H9 (cell line): Measurements from ENCODE around the gene NOL7. TPM values are rescaled to one million over a fixed set of nuclear protein-coding genes. Genes with fewer than 3 reads are reported as not detected.

Experiments used
- DNase-seq: peaks from one replicate; pipeline ENCODE4 v3.0.0-alpha.2; 2017
- H2AFZ ChIP-seq: one replicate; pipeline ENCODE4 v1.6.1; 2013; ENCODE audit warnings: mild to moderate bottlenecking, low read length, control low read depth, moderate library complexity
- H2AK5ac ChIP-seq: 2 replicates; pipeline ENCODE4 v1.6.1; 2013; ENCODE audit warnings: low read length, control low read depth, mixed read lengths; ENCODE audit not compliant: insufficient read length
- H2BK120ac ChIP-seq: one replicate; pipeline ENCODE4 v1.6.1; 2013; ENCODE audit warnings: low read depth, mild to moderate bottlenecking, low read length, control low read depth, inconsistent platforms; ENCODE audit not compliant: poor library complexity, severe bottlenecking
- H2BK12ac ChIP-seq: 2 replicates; pipeline ENCODE4 v1.6.1; 2013; ENCODE audit warnings: low read length, control low read depth, mixed read lengths, low read depth; ENCODE audit not compliant: insufficient read length
- H2BK15ac ChIP-seq: 2 replicates; pipeline ENCODE4 v1.6.1; 2013; ENCODE audit warnings: low read depth, low read length, control low read depth
- H2BK20ac ChIP-seq: one replicate; pipeline ENCODE4 v1.6.1; 2013; ENCODE audit warnings: low read depth, mild to moderate bottlenecking, low read length, control low read depth, inconsistent platforms; ENCODE audit not compliant: poor library complexity, severe bottlenecking
- H2BK5ac ChIP-seq: 2 replicates; pipeline ENCODE4 v1.6.1; 2013; ENCODE audit warnings: low read length, control low read depth, mixed read lengths; ENCODE audit not compliant: insufficient read length
- H3K14ac ChIP-seq: 2 replicates; pipeline ENCODE4 v1.6.1; 2013; ENCODE audit warnings: low read length, control low read depth; ENCODE audit not compliant: insufficient read depth
- H3K18ac ChIP-seq: 2 replicates; pipeline ENCODE4 v1.6.1; 2013; ENCODE audit warnings: low read depth, mild to moderate bottlenecking, mixed read lengths, low read length, control low read depth; ENCODE audit not compliant: insufficient read length
- H3K23ac ChIP-seq: 2 replicates; pipeline ENCODE4 v1.6.1; 2013; ENCODE audit warnings: low read length, control low read depth, mixed read lengths, low read depth; ENCODE audit not compliant: insufficient read length
- H3K23me2 ChIP-seq: 2 replicates; pipeline ENCODE4 v1.6.1; 2013; ENCODE audit warnings: low read depth, mild to moderate bottlenecking, mixed read lengths, low read length, control low read depth; ENCODE audit not compliant: insufficient read length, poor library complexity, severe bottlenecking
- H3K27ac ChIP-seq: 2 replicates; pipeline ENCODE4 v1.5.1; 2013; ENCODE audit warnings: low read length, control low read depth, mixed read lengths, low read depth; ENCODE audit not compliant: insufficient read length
- H3K27me3 ChIP-seq: 2 replicates; pipeline ENCODE4 v1.6.1; 2013; ENCODE audit warnings: low read length, control low read depth, inconsistent platforms; ENCODE audit not compliant: insufficient read depth
- H3K4ac ChIP-seq: 2 replicates; pipeline ENCODE4 v1.6.1; 2013; ENCODE audit warnings: low read depth, mild to moderate bottlenecking, control low read depth, inconsistent platforms, low read length, moderate library complexity
- H3K4me1 ChIP-seq: 2 replicates; pipeline ENCODE4 v1.6.1; 2013; ENCODE audit warnings: low read length, control low read depth, inconsistent platforms; ENCODE audit not compliant: insufficient read depth
- H3K4me2 ChIP-seq: 2 replicates; pipeline ENCODE4 v1.6.1; 2013; ENCODE audit warnings: low read length, control low read depth, mixed read lengths; ENCODE audit not compliant: insufficient read length, insufficient read depth
- H3K56ac ChIP-seq: 2 replicates; pipeline ENCODE4 v1.6.1; 2013; ENCODE audit warnings: low read depth, mild to moderate bottlenecking, mixed read lengths, low read length, control low read depth; ENCODE audit not compliant: insufficient read length
- H3K79me1 ChIP-seq: 2 replicates; pipeline ENCODE4 v1.6.1; 2013; ENCODE audit warnings: low read depth, mild to moderate bottlenecking, moderate library complexity, low read length, control low read depth, inconsistent platforms; ENCODE audit not compliant: insufficient read depth, poor library complexity, severe bottlenecking
- H3K79me2 ChIP-seq: 2 replicates; pipeline ENCODE4 v1.6.1; 2013; ENCODE audit warnings: low read length, control low read depth, inconsistent platforms; ENCODE audit not compliant: insufficient read depth
- H3K9ac ChIP-seq: 2 replicates; pipeline ENCODE4 v1.6.1; 2013; ENCODE audit warnings: low read length, control low read depth, mixed read lengths; ENCODE audit not compliant: insufficient read length; ENCODE audit errors: extremely low read depth
- H3K9me3 ChIP-seq: one replicate; pipeline ENCODE4 v1.6.1; 2013; ENCODE audit warnings: low read depth, low read length, inconsistent platforms; ENCODE audit not compliant: control insufficient read depth
- H3T11ph ChIP-seq: one replicate; pipeline ENCODE4 v1.6.1; 2013; ENCODE audit warnings: mild to moderate bottlenecking, low read length, control low read depth, inconsistent platforms
- H4K20me1 ChIP-seq: one replicate; pipeline ENCODE4 v1.6.1; 2013; ENCODE audit not compliant: control insufficient read depth, insufficient read length, insufficient read depth
- H4K5ac ChIP-seq: 2 replicates; pipeline ENCODE4 v1.6.1; 2013; ENCODE audit warnings: low read depth, mild to moderate bottlenecking, mixed read lengths, low read length, control low read depth; ENCODE audit not compliant: insufficient read length
- H4K8ac ChIP-seq: replicated peaks from 2 replicates; pipeline ENCODE4 v1.6.1; 2013; ENCODE audit warnings: low read length, control low read depth, mixed read lengths, low read depth; ENCODE audit not compliant: insufficient read length
- H4K91ac ChIP-seq: 2 replicates; pipeline ENCODE4 v1.6.1; 2013; ENCODE audit warnings: low read depth, mild to moderate bottlenecking, moderate library complexity, mixed read lengths, low read length, control low read depth; ENCODE audit not compliant: insufficient read length
- H3K27ac Mint-ChIP-seq, 3 experiments: 2 replicates in 2 of 3; 3 replicates in 1 of 3; pipeline ENCODE4 v1.8.0; 2020 to 2021; ENCODE audit warnings: mixed read lengths in 3 of 3, mild to moderate bottlenecking in 1 of 3, moderate library complexity in 1 of 3
- H3K27me3 Mint-ChIP-seq: 2 replicates; pipeline ENCODE4 v1.8.0; 2021; ENCODE audit warnings: low read depth, mild to moderate bottlenecking, moderate library complexity, mixed read lengths
- H3K36me3 Mint-ChIP-seq, 3 experiments: 2 replicates in 2 of 3; 3 replicates in 1 of 3; pipeline ENCODE4 v1.8.0; 2020 to 2021; ENCODE audit warnings: low read depth in 3 of 3, mixed read lengths in 3 of 3; ENCODE audit not compliant: insufficient read depth in 1 of 3
- H3K4me1 Mint-ChIP-seq, 2 experiments: 2 replicates each; pipeline ENCODE4 v1.8.0; 2020; ENCODE audit warnings: mixed read lengths in 2 of 2
- H3K4me3 Mint-ChIP-seq, 2 experiments: 2 replicates in 1 of 2; 3 replicates in 1 of 2; pipeline ENCODE4 v1.8.0; 2020 to 2021; ENCODE audit warnings: mild to moderate bottlenecking in 2 of 2, mixed read lengths in 2 of 2, moderate library complexity in 1 of 2
- H3K9me3 Mint-ChIP-seq, 2 experiments: 2 replicates in 1 of 2; 3 replicates in 1 of 2; pipeline ENCODE4 v1.8.0; 2020; ENCODE audit warnings: mild to moderate bottlenecking in 2 of 2, mixed read lengths in 2 of 2, moderate library complexity in 1 of 2
- CTCF ChIP-seq: fragments of 200-600 bp; sonication (generic); conservative IDR thresholded peaks from 3 replicates; pipeline ENCODE4 v1.8.0; 2021; ENCODE audit warnings: antibody characterized with exemption, mild to moderate bottlenecking
- WGBS: extraction: QIAGEN DNeasy Blood & Tissue Kit; methylation state at CpG from one replicate; pipeline ENCODE4 v1.1.7; 2013; ENCODE audit warnings: missing lambda C conversion rate, low lambda C conversion rate, mixed read lengths; ENCODE audit not compliant: insufficient read length; ENCODE audit errors: extremely low coverage; 5-methylcytosine and 5-hydroxymethylcytosine counted together
- total RNA-seq: library from RNA; stranded (reverse); gene quantifications from 2 replicates; pipeline ENCODE4 v1.2.1, GENCODE V29; 2021

The NOL7 gene
- total RNA-seq, 1 experiment from 2014 or later: 72.1 TPM

GRCh38 chr6:13566500-13566899, 48.6 kb upstream of the NOL7 start:
- Histone ChIP-seq H3K23ac (no peak overlapping the region), H3K4me2 (no peak overlapping the region), H3K9ac (no peak overlapping the region), H3K4ac (no peak overlapping the region), H3K18ac (no peak overlapping the region), H3K23me2 (no peaks in the 10 kb centered on the region), H3K79me2 (no peaks in the 10 kb centered on the region), H2BK12ac (no peak overlapping the region), H2BK20ac (no peak overlapping the region), H2BK120ac (no peak overlapping the region), H4K8ac (no peak overlapping the region), H2BK15ac (no peak overlapping the region), H3K4me1 (no peaks in the 10 kb centered on the region; the same call in 1 of the 2 replicates), H3T11ph (no peak overlapping the region), H3K56ac (no peak overlapping the region), H2BK5ac (no peak overlapping the region), H4K91ac (no peak overlapping the region), H3K9me3 (no peaks in the 10 kb centered on the region), H4K5ac (no peak overlapping the region), H2AK5ac (no peak overlapping the region), H4K20me1 (no peaks in the 10 kb centered on the region), H3K79me1 (no peaks in the 10 kb centered on the region), H3K27ac (no peak overlapping the region), H3K27me3 (no peaks in the 10 kb centered on the region), H2AFZ (no peak overlapping the region), H3K14ac (no peak overlapping the region)
- Mint-ChIP-seq H3K4me1 (peaks cover 5 to 10% of the 10 kb centered on the region in 2 experiments; a peak in 3 of 4 replicates), H3K27ac (peak overlapping the region in 1 of 3 experiments; percentile 11; a peak in 1 of 7 replicates), H3K27me3 (no peaks in the 10 kb centered on the region; the same call in 1 of the 2 replicates), H3K4me3 (no peak overlapping the region), H3K36me3 (no peaks in the 10 kb centered on the region), H3K9me3 (no peaks in the 10 kb centered on the region)
- TF ChIP-seq CTCF: no peak
- WGBS: no CpG with 5 or more reads among the region's 3 CpGs
- no peak for DNase-seq
